GM23338 (cell line): ENCODE data around the gene EGF. TPM values are rescaled to one million over a fixed set of nuclear protein-coding genes. Genes with fewer than 3 reads are reported as not detected.

Experiments
- ATAC-seq: fragments of 200-7000 bp; cut with Tn5 transposase; 3 replicates; pipeline ENCODE4 v1.9.1; 2020
- DNase-seq: peaks from one replicate; pipeline ENCODE4 v3.0.0-alpha.2; 2015; ENCODE audit warnings: low spot score
- H2AFZ ChIP-seq: fragments of 200-600 bp; sonication (generic); 2 replicates; pipeline ENCODE4 v1.8.0; 2016; ENCODE audit warnings: antibody characterized with exemption, mild to moderate bottlenecking, moderate library complexity
- H3F3A ChIP-seq: fragments of 200-600 bp; sonication (generic); replicated peaks from 2 replicates; pipeline ENCODE4 v1.8.0; 2017; ENCODE audit warnings: antibody characterized with exemption, mixed run types, low read depth
- H3K27ac ChIP-seq: fragments of 200-600 bp; sonication (generic); 2 replicates; pipeline ENCODE4 v1.6.1; 2016; ENCODE audit warnings: low read depth
- H3K27me3 ChIP-seq: fragments of 200-600 bp; sonication (generic); 2 replicates; pipeline ENCODE4 v1.8.0; 2016; ENCODE audit warnings: mild to moderate bottlenecking, mixed run types, moderate library complexity; ENCODE audit not compliant: insufficient read depth
- H3K36me3 ChIP-seq: fragments of 200-600 bp; sonication (generic); 2 replicates; pipeline ENCODE4 v1.8.0; 2016; ENCODE audit warnings: mild to moderate bottlenecking; ENCODE audit not compliant: insufficient read depth
- H3K4me1 ChIP-seq: fragments of 200-600 bp; sonication (generic); 2 replicates; pipeline ENCODE4 v1.8.0; 2016; ENCODE audit warnings: mild to moderate bottlenecking, moderate library complexity; ENCODE audit not compliant: insufficient read depth
- H3K4me2 ChIP-seq: fragments of 200-600 bp; sonication (generic); 2 replicates; pipeline ENCODE4 v1.7.1; 2017; ENCODE audit warnings: mixed run types
- H3K4me3 ChIP-seq: fragments of 200-600 bp; sonication (generic); 2 replicates; pipeline ENCODE4 v1.6.1; 2016; ENCODE audit warnings: mixed run types
- H3K79me2 ChIP-seq: fragments of 200-600 bp; sonication (generic); replicated peaks from 2 replicates; pipeline ENCODE4 v1.8.0; 2017; ENCODE audit warnings: mild to moderate bottlenecking; ENCODE audit not compliant: insufficient read depth
- H3K9me2 ChIP-seq: fragments of 200-600 bp; sonication (generic); 2 replicates; pipeline ENCODE4 v1.8.0; 2017; ENCODE audit not compliant: insufficient read depth
- H4K20me1 ChIP-seq: fragments of 200-600 bp; sonication (generic); replicated peaks from 2 replicates; pipeline ENCODE4 v1.8.0; 2017; ENCODE audit warnings: mild to moderate bottlenecking; ENCODE audit not compliant: insufficient read depth
- H3K27ac Mint-ChIP-seq: 2 replicates; pipeline ENCODE4 v1.8.0; 2020; ENCODE audit warnings: inconsistent platforms, mild to moderate bottlenecking, moderate library complexity, mixed read lengths
- H3K27me3 Mint-ChIP-seq: 3 replicates; pipeline ENCODE4 v1.8.0; 2022; ENCODE audit warnings: low read depth, mild to moderate bottlenecking, moderate library complexity, mixed read lengths, inconsistent platforms; ENCODE audit not compliant: insufficient read depth, poor library complexity
- H3K36me3 Mint-ChIP-seq: 3 replicates; pipeline ENCODE4 v1.8.0; 2021; ENCODE audit warnings: low read depth, mild to moderate bottlenecking, inconsistent platforms, moderate library complexity, mixed read lengths
- H3K4me1 Mint-ChIP-seq: 3 replicates; pipeline ENCODE4 v1.8.0; 2020; ENCODE audit warnings: mild to moderate bottlenecking, inconsistent platforms, mixed read lengths
- H3K4me3 Mint-ChIP-seq: 3 replicates; pipeline ENCODE4 v1.8.0; 2021; ENCODE audit warnings: moderate library complexity, mild to moderate bottlenecking, inconsistent platforms, mixed read lengths
- H3K9me3 Mint-ChIP-seq: 3 replicates; pipeline ENCODE4 v1.8.0; 2020; ENCODE audit warnings: moderate library complexity, mild to moderate bottlenecking, inconsistent platforms, mixed read lengths
- CREB1 ChIP-seq: fragments of 250-450 bp; sonication (Bioruptor Pico); IDR thresholded peaks from 2 replicates; pipeline ENCODE4 v1.5.0; 2020; ENCODE audit warnings: low read depth, mild to moderate bottlenecking, moderate library complexity
- CTCF ChIP-seq, 2 experiments: fragments of 200-600 bp in 1 of 2; sonication (generic) in 1 of 2; conservative IDR thresholded peaks; 2 replicates each; pipeline versions ENCODE4 v1.5.1 to v1.6.1; 2016 to 2017; ENCODE audit warnings: antibody characterized with exemption in 2 of 2, low read depth in 2 of 2, mild to moderate bottlenecking in 2 of 2, moderate library complexity in 1 of 2
- ETS1 ChIP-seq: IDR thresholded peaks from 2 replicates; pipeline ENCODE4 v1.6.1; 2016; ENCODE audit warnings: antibody characterized with exemption
- EZH2phosphoT487 ChIP-seq: fragments of 200-600 bp; sonication (generic); IDR thresholded peaks from one replicate; pipeline ENCODE4 v1.8.1; 2018; ENCODE audit warnings: antibody characterized with exemption; ENCODE audit not compliant: unreplicated experiment
- JUNB ChIP-seq: IDR thresholded peaks from one replicate; pipeline ENCODE4 v1.6.1; 2016; ENCODE audit warnings: antibody characterized with exemption; ENCODE audit not compliant: unreplicated experiment
- NANOG ChIP-seq: IDR thresholded peaks from 2 replicates; pipeline ENCODE4 v1.6.1; 2016; ENCODE audit warnings: antibody characterized with exemption, borderline replicate concordance
- STAT1 ChIP-seq: IDR thresholded peaks from one replicate; pipeline ENCODE4 v1.6.1; 2016; ENCODE audit warnings: antibody characterized with exemption; ENCODE audit not compliant: unreplicated experiment
- ZNF114 ChIP-seq: fragments of 250-450 bp; sonication (Bioruptor Pico); IDR thresholded peaks from 2 replicates; pipeline ENCODE4 v1.5.0; 2020; ENCODE audit warnings: mild to moderate bottlenecking, moderate library complexity
- ZNF331 ChIP-seq: fragments of 250-450 bp; sonication (Bioruptor Pico); IDR thresholded peaks from 2 replicates; pipeline ENCODE4 v1.5.0; 2020; ENCODE audit warnings: low read depth, mild to moderate bottlenecking, moderate library complexity
- polyA plus RNA-seq: library from polyadenylated mRNA; unstranded; fragments of >200 nt; fragmentation: Nextera tagmentation; extraction: Ambion mirVana; gene quantifications from 2 replicates; pipeline ENCODE4 v1.2.1, GENCODE V29; 2016
- total RNA-seq: library from RNA; depleted of rRNA; stranded (reverse); fragments of >200 nt; shearing (Covaris generic); gene quantifications from 2 replicates; pipeline ENCODE4 v1.2.3, GENCODE V29; 2014

The EGF gene
- total and polyA plus RNA-seq, 2 experiments from 2014 or later, result 1.4 to 3.0 TPM

DNA sequence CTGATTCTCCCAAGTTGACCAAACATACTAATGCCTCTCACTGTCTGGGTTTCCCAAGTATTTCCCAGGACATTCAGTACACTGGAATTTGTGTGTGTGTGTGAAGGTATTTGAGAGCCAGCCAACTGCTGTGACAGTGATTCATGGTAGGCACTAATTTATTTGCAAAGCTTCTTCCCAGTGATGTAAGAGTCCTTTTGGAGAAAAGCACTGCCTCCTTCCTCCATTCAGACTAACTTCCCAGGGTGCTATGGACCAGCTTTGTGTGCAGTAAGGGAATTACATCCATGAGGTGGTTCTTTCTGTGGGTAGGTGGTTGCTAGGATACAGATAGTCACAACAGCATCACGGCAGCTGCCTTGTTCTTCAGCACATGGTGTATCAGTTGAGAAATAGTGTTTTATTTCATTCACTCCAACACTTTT is 8.7 kb downstream of the EGF start:
- H3K36me3 ChIP-seq, result no peaks in the 10 kb centered on the region
- H3K4me2 ChIP-seq, result no peak overlapping the region
- H3K4me3 ChIP-seq, result no peak overlapping the region
- H3K4me1 Mint-ChIP-seq, result peaks cover 12% of the 10 kb centered on the region; the same call in 2 of the 3 replicates
- DNase-seq (peak; percentile 61), ATAC-seq (peak; percentile 79)
- no peaks in the 10 kb centered on the region for H3K27me3 ChIP-seq
- no peak overlapping the region for H3K4me3 Mint-ChIP-seq
- no peaks in the 10 kb centered on the region for H3F3A ChIP-seq
- no peaks in the 10 kb centered on the region for H3K79me2 ChIP-seq
- no peaks in the 10 kb centered on the region for H4K20me1 ChIP-seq
- H3K4me1 ChIP-seq, result no peaks in the 10 kb centered on the region
- H3K36me3 Mint-ChIP-seq, result no peaks in the 10 kb centered on the region
- no peak overlapping the region for H2AFZ ChIP-seq
- no peaks in the 10 kb centered on the region for H3K9me3 Mint-ChIP-seq
- no peaks in the 10 kb centered on the region for H3K9me2 ChIP-seq
- H3K27ac Mint-ChIP-seq, result no peak overlapping the region
- H3K27ac ChIP-seq, result no peak overlapping the region
- TF ChIP-seq CTCF (conservative IDR thresholded peaks at IDR 0.05; ENCODE audit: low read depth in 2 of 2) (no peak), CREB1 (CRISPR knock-in tag) (no peak), STAT1 (no peak), ZNF331 (CRISPR knock-in tag) (no peak)
- no peaks in the 10 kb centered on the region for H3K27me3 Mint-ChIP-seq

DNA sequence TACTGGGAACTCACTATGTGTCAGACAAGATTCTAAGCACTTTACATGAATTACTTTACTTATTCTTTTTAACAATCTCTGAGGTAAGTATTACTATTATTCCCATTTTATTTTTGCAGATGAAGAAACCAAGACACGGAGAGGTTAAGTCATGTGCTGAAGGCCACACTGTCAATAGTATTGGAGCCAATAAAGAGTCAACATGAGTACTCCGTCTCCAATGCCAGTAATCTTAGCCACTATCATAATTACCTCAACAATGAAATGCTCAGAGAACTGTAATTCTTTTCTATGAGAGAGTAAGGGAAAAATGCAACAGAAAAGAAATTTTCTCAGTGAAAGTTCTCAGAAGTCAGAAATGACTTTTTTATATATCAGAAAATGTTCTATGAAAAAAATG is 12.7 kb downstream of the EGF start:
- Mint-ChIP-seq H3K27ac (no peak overlapping the region), H3K4me1 (peaks cover 39% of the 10 kb centered on the region)
- ATAC-seq, result no peak

More for the DNA sequence above, 12.7 kb downstream of the EGF start:
- H4K20me1 ChIP-seq, result no peaks in the 10 kb centered on the region
- H2AFZ ChIP-seq, result no peak overlapping the region
- no peak overlapping the region for H3K27ac ChIP-seq
- no peaks in the 10 kb centered on the region for H3K79me2 ChIP-seq
- DNase-seq, result no peak
- no peaks in the 10 kb centered on the region for H3K36me3 Mint-ChIP-seq
- H3K36me3 ChIP-seq, result no peaks in the 10 kb centered on the region
- no peak overlapping the region for H3K4me3 Mint-ChIP-seq
- H3K4me3 ChIP-seq, result no peak overlapping the region
- no peaks in the 10 kb centered on the region for H3F3A ChIP-seq
- no peaks in the 10 kb centered on the region for H3K27me3 ChIP-seq
- H3K9me3 Mint-ChIP-seq, result no peaks in the 10 kb centered on the region
- no peak overlapping the region for H3K4me2 ChIP-seq
- no peaks in the 10 kb centered on the region; the same call in 1 of the 2 replicates for H3K9me2 ChIP-seq
- TF ChIP-seq JUNB (no peak), ZNF114 (no peak), ETS1 (no peak), NANOG (no peak), EZH2phosphoT487 (no peak)
- H3K4me1 ChIP-seq, result peaks cover 18% of the 10 kb centered on the region
- H3K27me3 Mint-ChIP-seq, result no peaks in the 10 kb centered on the region
